Smooth muscle cell (in vitro differentiated cells): ENCODE data around the gene ZNF564. TPM values are rescaled to one million over a fixed set of nuclear protein-coding genes. Genes with fewer than 3 reads are reported as not detected.
A peak's percentile ranks its signal among the peaks of the same experiment; 100 is the strongest.

Source experiments
- DNase-seq: peaks from one replicate; lab custom pipeline; 2025; ENCODE audit not compliant: unreplicated experiment; lab: John Stamatoyannopoulos, UW
- H2AFZ ChIP-seq: fragments of 200-600 bp; sonication (generic); 2 replicates; pipeline ENCODE4 v1.6.0; 2016; ENCODE audit warnings: antibody characterized with exemption, low read depth, mild to moderate bottlenecking
- H3F3A ChIP-seq: fragments of 200-600 bp; sonication (generic); 2 replicates; pipeline ENCODE4 v1.6.0; 2017; ENCODE audit warnings: antibody characterized with exemption, low read depth
- H3K27ac ChIP-seq: fragments of 200-600 bp; sonication (generic); 2 replicates; pipeline ENCODE4 v1.5.1; 2016; ENCODE audit warnings: low read depth, mild to moderate bottlenecking
- H3K27me3 ChIP-seq: fragments of 200-600 bp; sonication (generic); 2 replicates; pipeline ENCODE4 v1.6.1; 2016; ENCODE audit warnings: low read depth, mild to moderate bottlenecking
- H3K36me3 ChIP-seq: fragments of 200-600 bp; sonication (generic); 2 replicates; pipeline ENCODE4 v1.5.1; 2016; ENCODE audit warnings: low read depth
- H3K4me1 ChIP-seq: fragments of 200-600 bp; sonication (generic); 2 replicates; pipeline ENCODE4 v1.5.1; 2016; ENCODE audit warnings: low read depth
- H3K4me2 ChIP-seq: fragments of 200-600 bp; sonication (generic); 2 replicates; pipeline ENCODE4 v1.6.0; 2016; ENCODE audit warnings: mild to moderate bottlenecking
- H3K4me3 ChIP-seq: fragments of 200-600 bp; sonication (generic); 2 replicates; pipeline ENCODE4 v1.5.1; 2016; ENCODE audit warnings: mild to moderate bottlenecking
- H3K79me2 ChIP-seq: fragments of 200-600 bp; sonication (generic); 2 replicates; pipeline ENCODE4 v1.6.0; 2016; ENCODE audit warnings: low read depth, mild to moderate bottlenecking
- H3K9ac ChIP-seq: fragments of 200-600 bp; sonication (generic); 2 replicates; pipeline ENCODE4 v1.6.0; 2016; ENCODE audit warnings: low read depth
- H3K9me3 ChIP-seq: fragments of 200-600 bp; sonication (generic); replicated peaks from 2 replicates; pipeline ENCODE4 v1.5.1; 2016; ENCODE audit warnings: low read depth
- H4K20me1 ChIP-seq: fragments of 200-600 bp; sonication (generic); 2 replicates; pipeline ENCODE4 v1.6.0; 2016; ENCODE audit warnings: low read depth
- CTCF ChIP-seq: fragments of 200-600 bp; sonication (generic); IDR thresholded peaks from 2 replicates; pipeline ENCODE4 v1.5.1; 2017; ENCODE audit warnings: borderline replicate concordance, mild to moderate bottlenecking, antibody characterized with exemption; ENCODE audit not compliant: insufficient read depth, poor library complexity, severe bottlenecking
- WGBS: methylation state at CpG from one replicate; pipeline ENCODE4 v1.1.7; 2016; ENCODE audit warnings: low lambda C conversion rate; 5-methylcytosine and 5-hydroxymethylcytosine counted together
- polyA plus RNA-seq: library from polyadenylated mRNA; unstranded; fragments of >200 nt; fragmentation: Nextera tagmentation; extraction: Ambion mirVana; gene quantifications from 2 replicates; pipeline ENCODE4 v1.2.1, GENCODE V29; 2016
- total RNA-seq: library from RNA; depleted of rRNA; stranded (reverse); fragments of >200 nt; gene quantifications from 2 replicates; pipeline ENCODE4 v1.2.3, GENCODE V29; 2014

ZNF564 gene
- total RNA-seq (6.5 and 6.9 TPM in 2 replicates), polyA plus RNA-seq (2.8 and 3.6 TPM in 2 replicates)

- peak; percentile 94 for DNase-seq
- Histone ChIP-seq H4K20me1 (peaks cover 3% of the 10 kb centered on the region), H3K79me2 (peaks cover 43% of the 10 kb centered on the region), H2AFZ (peak within 1 kb of the TSS; percentile 97), H3F3A (peaks cover 10% of the 10 kb centered on the region), H3K4me3 (peak within 1 kb of the TSS; percentile 87), H3K4me1 (peaks cover 10% of the 10 kb centered on the region), H3K9me3 (no peaks in the 10 kb centered on the region), H3K9ac (peak within 1 kb of the TSS; percentile 69), H3K36me3 (no peaks in the 10 kb centered on the region), H3K27ac (peak within 1 kb of the TSS; percentile 83), H3K27me3 (no peaks in the 10 kb centered on the region), H3K4me2 (peak within 1 kb of the TSS; percentile 87)
- under 1% methylated on average over 46 of the region's 49 CpGs for WGBS
- TF ChIP-seq CTCF, result no peak
Observed at GRCh38 chr19:12551060-12551832, at the start of gene ZNF564. Gene ZNF564, minus strand, starts transcription at chr19:12551482. Its CDS starts 150 bp downstream, at chr19:12551332.

- DNase-seq, result no peak
- Histone ChIP-seq H3K36me3 (no peaks in the 10 kb centered on the region), H3K79me2 (no peaks in the 10 kb centered on the region), H3K9me3 (no peaks in the 10 kb centered on the region), H3K27me3 (no peaks in the 10 kb centered on the region), H2AFZ (no peak overlapping the region), H3F3A (no peaks in the 10 kb centered on the region), H3K9ac (no peak overlapping the region), H3K4me2 (no peak overlapping the region), H3K27ac (no peak overlapping the region), H3K4me1 (no peaks in the 10 kb centered on the region), H4K20me1 (no peaks in the 10 kb centered on the region), H3K4me3 (no peak overlapping the region)
- 94% methylated on average over 11 of the region's 11 CpGs for WGBS
- no peak for TF ChIP-seq CTCF
Observed at GRCh38 chr19:12597594-12597993, 46.3 kb upstream of the ZNF564 start.

- no peak overlapping the region for H3K27ac ChIP-seq
- H3K4me1 ChIP-seq, result no peaks in the 10 kb centered on the region
- no peak for TF ChIP-seq CTCF
- no peak overlapping the region for H3K9ac ChIP-seq
- no peaks in the 10 kb centered on the region for H3K27me3 ChIP-seq
- no peaks in the 10 kb centered on the region for H3F3A ChIP-seq
- no peaks in the 10 kb centered on the region for H3K9me3 ChIP-seq
- no peaks in the 10 kb centered on the region for H3K79me2 ChIP-seq
- H4K20me1 ChIP-seq, result no peaks in the 10 kb centered on the region
- H3K4me2 ChIP-seq, result no peak overlapping the region
- no peak for DNase-seq
- 93% methylated on average over 36 of the region's 38 CpGs for WGBS
- no peak overlapping the region for H3K4me3 ChIP-seq
- H2AFZ ChIP-seq, result no peak overlapping the region
- H3K36me3 ChIP-seq, result no peaks in the 10 kb centered on the region
Observed at GRCh38 chr19:12596927-12597548, 45.8 kb upstream of the ZNF564 start.
